GM19452 (cell line): ENCODE results near the gene SAV1.
"Not testable (repeated sequence)": the region's sequence is repeated elsewhere in the genome, so short reads cannot be mapped to it uniquely, and the experiment has no call there.

Source experiments
- ATAC-seq: cut with Tn5 transposase; IDR thresholded peaks from one replicate; pipeline ENCODE4 v1.9.1; 2021; ENCODE audit not compliant: unreplicated experiment

SAV1 gene

GRCh38 chr14:50667996-50668825 lies at the start of gene SAV1:
TSS of gene SAV1 (minus strand) at chr14:50668306. CDS start at chr14:50667967, 339 bp downstream.
- ATAC-seq, result peak; percentile 60

- ATAC-seq, result no peak
Observed at GRCh38 chr14:50717811-50718210, 49.7 kb upstream of the SAV1 start.

GRCh38 chr14:50714450-50715073 lies 46.5 kb upstream of the SAV1 start:
- ATAC-seq, result no peak

- ATAC-seq, result no peak
Observed at GRCh38 chr14:50711043-50711442, 42.9 kb upstream of the SAV1 start.

GRCh38 chr14:50705026-50705593 lies 37.0 kb upstream of the SAV1 start:
- no peak for ATAC-seq

GRCh38 chr14:50704454-50705010 lies 36.4 kb upstream of the SAV1 start:
- ATAC-seq, result no peak

GRCh38 chr14:50697659-50698290 lies 29.7 kb upstream of the SAV1 start:
- ATAC-seq, result no peak

GRCh38 chr14:50694260-50694659 lies 26.2 kb upstream of the SAV1 start:
- not testable (repeated sequence) for ATAC-seq

GRCh38 chr14:50688875-50689274 lies 20.8 kb upstream of the SAV1 start:
- no peak for ATAC-seq

- ATAC-seq, result no peak
Observed at GRCh38 chr14:50679674-50680073, 11.6 kb upstream of the SAV1 start.

- ATAC-seq, result no peak
Observed at GRCh38 chr14:50678163-50678562, 10.1 kb upstream of the SAV1 start.

GRCh38 chr14:50677527-50678063 lies 9.5 kb upstream of the SAV1 start:
- no peak for ATAC-seq

- ATAC-seq, result no peak
Observed at GRCh38 chr14:50676814-50677516, 8.9 kb upstream of the SAV1 start.

- ATAC-seq, result no peak
Observed at GRCh38 chr14:50675597-50675996, 7.5 kb upstream of the SAV1 start.

- no peak for ATAC-seq
Observed at GRCh38 chr14:50670866-50671256, 2.8 kb upstream of the SAV1 start.

GRCh38 chr14:50670196-50670865 lies 2.2 kb upstream of the SAV1 start:
- ATAC-seq, result no peak

- ATAC-seq, result no peak
Observed at GRCh38 chr14:50669441-50669986, 1.4 kb upstream of the SAV1 start.

- no peak for ATAC-seq
Observed at GRCh38 chr14:50668826-50669143, 679 bp upstream of the SAV1 start.

- peak; percentile 37 for ATAC-seq
Observed at GRCh38 chr14:50667684-50667995, 466 bp downstream of the SAV1 start.
